ENCODE data around the gene HIVEP2. TPM values are rescaled to one million over a fixed set of nuclear protein-coding genes. Genes with fewer than 3 reads are reported as not detected.

Gene HIVEP2
- total RNA-seq, 1 experiment from 2014 or later: 14.6 TPM

DNA sequence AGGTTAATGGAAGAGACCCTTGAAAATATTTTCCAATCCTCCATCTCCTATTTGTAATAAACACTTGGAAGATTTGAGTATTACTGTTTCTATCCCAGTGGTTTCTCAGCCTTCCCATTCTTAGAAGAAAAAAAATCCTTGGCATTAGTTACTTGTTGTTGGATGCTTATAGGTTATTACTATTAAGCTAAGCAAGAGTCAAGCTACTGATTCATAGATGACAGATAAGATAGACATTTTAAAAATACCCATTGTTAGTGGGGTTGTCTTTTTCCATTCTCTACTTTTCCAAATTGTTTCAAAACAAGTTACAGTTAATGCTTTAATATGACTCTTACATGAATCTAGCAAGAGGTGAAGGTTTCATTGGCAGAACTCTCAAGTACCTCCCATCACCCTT lies 158.5 kb downstream of the HIVEP2 start:
- DNase-seq (ENCODE audit: low read depth): peak; percentile 65

DNA sequence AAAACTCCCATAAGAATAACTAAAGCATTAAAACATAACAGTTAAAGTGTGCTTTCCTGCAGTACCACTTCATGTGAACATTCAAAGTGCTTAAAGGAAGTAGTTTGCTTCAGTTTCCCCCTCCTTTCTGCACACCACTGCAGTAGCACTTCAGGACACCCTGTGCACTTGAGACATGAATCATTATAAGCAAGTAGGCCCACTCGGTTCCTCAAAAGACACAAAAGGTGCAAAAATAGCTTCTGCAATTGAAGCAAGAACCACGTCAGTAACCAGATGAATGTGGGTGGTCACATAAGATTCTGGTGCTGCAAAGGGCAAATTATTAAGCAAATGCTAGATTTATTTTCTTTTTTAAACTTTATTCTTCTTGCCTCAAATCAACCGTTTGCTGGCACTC lies 160.6 kb downstream of the HIVEP2 start:
- DNase-seq (ENCODE audit: low read depth): no peak

DNA sequence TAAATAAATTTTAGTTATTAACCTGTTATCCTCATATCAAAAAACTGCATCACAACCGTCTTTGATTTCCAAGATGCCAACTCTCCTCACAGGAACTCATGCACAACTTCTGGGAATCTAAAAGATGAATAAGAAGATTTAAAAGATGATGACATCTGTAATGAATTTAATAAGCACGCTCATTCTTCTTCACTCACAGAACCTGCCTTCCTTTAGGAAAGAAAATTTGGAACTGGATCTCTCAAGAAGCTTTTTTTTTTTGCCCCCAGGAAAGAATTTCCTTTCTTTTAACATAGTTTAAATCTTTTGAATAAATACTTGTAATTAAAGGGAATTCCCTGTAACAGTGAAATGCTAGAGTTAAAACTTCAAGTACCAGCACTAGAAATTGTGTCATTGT lies 161.5 kb downstream of the HIVEP2 start:
- no peak for DNase-seq (ENCODE audit: low read depth)

DNA sequence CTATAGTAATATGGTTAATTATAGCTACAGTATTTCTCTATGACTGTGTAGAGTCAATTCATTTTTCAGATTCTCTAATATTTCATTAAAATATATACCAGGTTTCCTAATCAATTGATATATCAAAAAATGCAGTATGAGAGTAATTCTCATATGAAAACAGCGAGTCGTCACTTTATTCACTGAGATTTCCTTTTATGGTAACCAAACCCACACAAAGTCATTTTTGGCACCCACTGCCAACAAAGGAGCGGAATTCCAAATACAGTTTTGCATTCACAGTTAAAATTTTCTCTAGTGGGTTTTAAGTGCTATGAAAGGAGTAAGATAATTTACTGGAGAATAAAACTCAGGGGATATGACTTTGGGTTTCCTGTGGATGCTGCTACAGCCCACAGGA lies 163.8 kb downstream of the HIVEP2 start:
- no peak for DNase-seq (ENCODE audit: low read depth)

DNA sequence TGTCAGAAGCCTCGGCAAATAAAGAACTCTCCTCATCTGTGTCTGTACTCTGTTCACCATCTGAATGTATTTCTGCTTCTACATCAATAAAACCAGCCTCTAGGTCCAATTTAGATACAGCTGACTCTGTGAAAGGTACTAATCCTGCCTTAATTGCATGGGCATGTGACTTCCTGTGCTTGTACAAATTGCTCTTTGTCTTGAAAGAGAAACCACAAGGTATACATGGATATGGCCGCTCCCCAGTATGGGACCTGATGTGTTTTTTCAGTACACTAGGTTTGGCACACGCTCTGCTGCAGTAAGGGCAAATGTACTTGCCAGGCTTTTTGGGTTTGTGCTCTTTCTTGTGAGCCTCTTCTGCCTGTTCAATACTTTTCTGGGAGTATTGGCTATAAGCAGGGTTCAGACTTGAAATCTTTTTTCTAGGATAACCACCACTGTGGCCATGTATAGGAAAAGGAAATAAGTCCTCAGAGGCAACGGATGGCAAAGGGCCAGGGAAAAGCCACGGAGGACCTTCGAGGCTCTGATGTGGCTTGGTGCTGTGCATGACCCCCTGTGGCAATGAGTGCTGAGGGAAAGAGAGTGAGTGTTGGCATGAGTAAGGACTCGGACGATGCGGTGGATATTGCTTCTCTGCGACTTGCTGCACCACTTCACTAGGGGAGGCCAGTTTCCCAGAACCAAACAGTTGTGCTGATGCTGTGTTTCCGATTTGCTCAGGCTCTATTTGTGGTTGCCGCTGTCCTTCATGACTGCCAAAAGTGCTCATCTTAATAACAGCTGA lies 170.9 kb downstream of the HIVEP2 start:
- DNase-seq (ENCODE audit: low read depth): no peak

DNA sequence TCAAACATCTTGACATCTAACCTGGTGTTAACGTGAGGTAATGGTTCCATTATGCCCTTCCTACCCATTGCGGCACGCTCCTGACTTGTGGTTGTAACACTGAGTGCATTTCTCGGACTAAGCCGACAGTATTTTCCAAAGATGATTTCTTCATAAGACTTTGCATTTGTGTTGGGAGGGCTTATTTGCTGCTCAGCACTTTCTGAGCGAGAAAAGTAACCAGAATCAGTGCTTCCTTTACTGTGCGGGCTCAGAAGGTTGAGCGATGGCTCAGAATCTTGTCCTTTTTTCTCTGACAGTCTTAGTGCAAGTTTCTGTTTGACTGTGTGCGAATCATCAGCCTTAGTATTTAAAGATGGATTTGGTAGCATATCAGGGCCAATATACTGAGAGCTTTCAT lies 171.7 kb downstream of the HIVEP2 start:
- DNase-seq (ENCODE audit: low read depth): no peak

DNA sequence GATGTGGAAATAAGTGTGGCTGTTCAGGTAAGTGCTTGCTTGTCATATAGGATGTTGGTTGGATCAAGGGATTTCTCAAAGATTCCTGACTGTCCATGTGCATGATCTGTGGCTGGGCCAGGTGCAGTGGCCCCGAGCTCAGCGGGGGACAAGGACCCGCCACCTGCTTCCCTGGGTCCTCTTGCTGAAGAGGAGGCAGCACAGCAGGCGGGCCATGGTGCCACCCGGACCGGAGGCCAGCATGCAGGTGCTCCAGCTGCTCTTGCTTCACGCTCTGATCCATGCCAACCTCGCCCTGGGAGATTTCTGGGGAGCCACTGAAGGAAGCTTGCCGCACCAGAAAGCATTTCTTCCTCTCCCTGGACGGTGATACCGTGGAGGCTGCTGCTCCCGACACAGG lies 173.8 kb downstream of the HIVEP2 start:
- DNase-seq (ENCODE audit: low read depth): no peak

DNA sequence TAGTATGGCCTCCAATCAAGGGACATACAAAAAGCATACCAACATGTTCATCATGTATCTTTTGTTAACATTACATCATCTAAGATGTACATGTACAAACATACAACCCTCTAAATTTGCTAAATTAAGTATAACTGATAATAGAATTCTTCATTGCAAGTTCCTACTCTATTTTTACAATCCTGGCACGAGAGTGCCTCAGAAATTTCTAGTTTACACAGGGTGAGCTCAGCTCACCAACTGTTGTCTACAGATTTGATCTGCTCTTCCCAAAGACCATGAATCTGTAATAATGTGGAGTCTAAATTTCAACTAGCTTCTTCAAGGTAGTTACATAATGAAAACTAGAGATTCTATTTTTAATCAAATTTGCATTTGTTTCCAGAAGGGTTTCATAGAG lies 179.7 kb downstream of the HIVEP2 start:
- no peak for DNase-seq (ENCODE audit: low read depth)

DNA sequence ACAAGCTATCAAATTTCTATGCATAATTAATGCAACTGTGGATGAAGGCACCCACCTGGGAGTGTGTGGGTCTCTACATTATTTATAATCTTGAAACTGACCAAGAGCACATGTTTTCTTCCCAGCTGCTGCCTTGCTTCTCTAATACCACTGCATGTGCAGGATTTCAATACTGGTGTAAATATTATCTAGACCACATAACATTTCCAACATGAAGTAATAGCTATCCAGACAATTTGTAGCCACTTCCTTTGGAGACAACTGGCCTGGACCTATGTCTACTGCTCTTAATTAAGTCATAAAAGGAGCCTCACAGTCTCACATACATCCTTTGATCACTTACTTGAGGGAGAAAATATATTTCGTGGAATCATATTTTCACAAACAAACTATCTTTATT lies 180.7 kb downstream of the HIVEP2 start:
- DNase-seq (ENCODE audit: low read depth): peak; percentile 16

DNA sequence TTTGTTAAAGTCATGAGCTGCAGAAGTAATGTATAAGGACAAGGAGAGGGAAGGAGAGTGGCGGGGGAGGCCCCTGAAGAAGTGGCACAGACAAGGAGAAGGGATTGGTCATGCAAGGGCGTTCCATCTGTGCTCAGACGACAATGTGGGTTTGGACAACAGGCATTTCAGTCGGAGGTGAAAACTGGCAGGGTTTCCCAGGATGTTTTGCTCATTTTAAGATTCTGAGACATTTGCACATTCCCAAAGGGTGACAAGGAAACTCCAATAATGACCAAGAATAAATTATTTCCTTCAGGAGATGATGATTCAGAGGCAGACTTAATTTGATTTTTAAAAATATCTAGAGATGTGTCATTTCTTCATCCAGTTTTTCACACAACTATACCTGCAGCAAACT lies 181.8 kb downstream of the HIVEP2 start:
- DNase-seq (ENCODE audit: low read depth): peak; percentile 96

DNA sequence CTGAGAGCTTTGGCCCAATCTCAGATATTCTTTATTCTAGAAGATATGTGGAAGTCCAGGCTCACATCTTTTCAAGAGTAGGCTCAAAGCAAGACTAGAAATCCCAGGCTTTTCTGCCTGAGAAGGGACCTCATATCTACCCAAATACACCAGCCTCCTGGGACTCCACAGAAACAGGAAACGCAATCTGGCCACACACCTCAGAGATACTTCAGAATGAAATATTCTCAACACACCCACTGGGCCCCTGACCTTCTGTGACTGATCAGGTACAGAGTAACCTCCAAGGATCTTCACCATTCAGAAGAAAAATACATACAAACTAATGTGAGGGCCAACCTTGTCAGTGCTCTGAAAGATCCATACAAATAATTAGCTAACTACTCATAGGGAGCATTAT lies 183.2 kb downstream of the HIVEP2 start:
- no peak for DNase-seq (ENCODE audit: low read depth)

DNA sequence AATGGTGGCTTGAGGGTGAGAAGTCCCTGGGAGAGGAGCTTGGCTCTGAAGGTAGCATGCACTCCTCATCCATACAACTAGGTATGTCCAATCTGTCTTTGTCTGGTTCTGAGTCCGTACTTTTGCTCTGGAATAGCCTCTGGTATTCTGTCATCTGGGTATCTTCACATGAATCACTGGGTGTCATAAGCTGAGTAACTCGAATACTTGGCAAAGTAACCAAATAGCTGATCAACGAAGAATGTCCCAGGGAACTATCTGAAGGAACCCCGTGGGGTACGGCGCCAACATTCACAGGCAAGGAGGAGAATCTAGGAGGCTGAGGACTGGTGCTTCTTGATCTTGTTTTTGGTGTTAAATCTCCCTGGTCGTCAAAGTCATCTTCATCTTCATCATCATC lies 184.8 kb downstream of the HIVEP2 start:
- peak; percentile 83 for DNase-seq (ENCODE audit: low read depth)

DNA sequence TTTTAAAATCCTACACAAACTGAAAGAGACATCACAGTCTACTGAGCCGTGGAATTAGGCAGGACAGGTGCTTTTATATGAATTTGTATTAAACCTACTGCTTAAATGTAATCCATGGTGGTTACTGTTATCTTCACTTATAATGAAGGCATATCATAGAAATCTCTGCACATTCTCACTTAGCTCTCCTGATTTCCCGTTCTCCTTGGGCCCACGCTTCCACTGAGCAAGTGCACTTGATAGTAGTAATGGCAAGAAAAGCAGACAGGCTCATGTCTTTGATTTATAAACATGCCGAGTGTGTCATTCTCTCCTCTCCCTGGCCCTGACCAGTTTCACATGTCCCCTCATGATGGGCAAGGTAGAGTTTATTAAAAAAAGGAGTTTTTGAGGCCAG lies 186.3 kb downstream of the HIVEP2 start:
- DNase-seq (ENCODE audit: low read depth): no peak

DNA sequence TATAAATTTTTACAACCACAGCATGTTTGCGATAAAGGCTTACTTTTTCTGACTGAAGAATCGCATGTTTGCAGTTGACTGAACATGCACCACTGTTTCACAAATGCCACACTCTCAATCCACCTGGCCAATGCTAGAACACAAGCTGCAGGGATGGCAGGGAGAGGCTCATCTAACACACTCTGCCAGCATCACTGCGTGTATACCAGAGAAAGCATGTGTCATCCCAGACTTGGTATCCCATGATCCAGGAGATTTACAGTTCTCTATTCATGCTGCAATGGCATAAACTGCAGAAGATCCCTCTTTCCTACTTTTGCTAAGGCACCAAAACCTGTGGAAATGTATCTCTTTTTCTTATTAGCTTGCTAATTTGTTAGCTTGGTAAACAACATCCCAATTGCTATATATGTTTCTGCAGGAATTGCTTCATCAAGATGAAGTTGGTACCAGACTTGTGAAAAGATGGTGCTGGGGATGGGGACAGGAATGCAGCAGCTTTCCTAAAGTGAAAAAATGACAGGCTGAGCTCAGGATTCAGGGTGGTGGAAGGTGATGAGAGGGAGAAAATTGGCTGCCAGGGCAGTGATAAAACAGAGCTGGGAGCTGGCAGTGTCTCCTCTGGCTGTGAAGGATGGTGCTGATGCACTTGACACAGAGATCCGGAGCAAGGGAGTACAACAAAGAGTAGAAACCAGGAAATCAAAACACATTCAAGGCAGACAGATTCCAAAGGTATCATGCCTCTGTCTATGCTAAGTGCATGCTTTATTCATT lies 186.9 kb downstream of the HIVEP2 start:
- no peak for DNase-seq (ENCODE audit: low read depth)

DNA sequence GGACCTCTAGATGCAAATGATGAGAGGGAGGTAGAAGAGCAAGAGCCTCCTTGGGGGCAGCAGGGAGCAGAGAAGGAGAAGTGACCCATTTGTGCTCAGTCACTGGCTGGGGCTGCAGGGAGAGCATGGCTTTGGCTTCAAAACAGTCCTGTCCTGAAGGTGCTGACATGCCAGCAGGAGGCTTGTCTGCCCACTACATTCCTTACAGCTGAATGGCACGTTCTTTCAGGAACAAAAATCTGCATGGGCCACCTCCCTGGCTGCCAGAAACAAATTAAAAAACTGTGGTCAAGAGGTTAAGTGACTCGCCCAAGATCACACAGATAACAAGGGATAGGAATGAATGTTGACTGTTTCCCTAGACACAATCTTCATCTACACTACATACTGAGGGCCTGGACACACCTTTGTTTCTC lies 188.8 kb downstream of the HIVEP2 start:
- peak; percentile 99 for DNase-seq (ENCODE audit: low read depth)

DNA sequence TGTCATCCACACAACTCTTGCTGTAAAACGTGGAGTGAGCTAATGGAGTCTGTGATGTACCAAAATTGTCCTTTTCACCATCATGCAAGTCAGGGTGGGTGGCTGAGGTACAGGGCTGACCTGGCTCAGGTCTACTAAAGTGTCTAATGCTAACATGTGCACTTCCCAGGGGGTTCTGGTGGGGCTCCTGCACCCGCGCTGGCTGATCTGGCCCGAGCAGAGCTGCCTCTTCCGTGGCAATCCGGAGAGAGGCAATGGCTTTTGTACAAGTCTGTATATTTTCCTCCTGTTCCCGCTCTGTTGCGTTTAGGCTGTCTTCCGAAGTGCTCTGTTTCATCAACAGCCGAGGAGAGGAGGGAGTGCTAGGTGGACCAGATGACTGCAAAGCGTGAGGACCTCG lies 191.8 kb downstream of the HIVEP2 start:
- no peak for DNase-seq (ENCODE audit: low read depth)

DNA sequence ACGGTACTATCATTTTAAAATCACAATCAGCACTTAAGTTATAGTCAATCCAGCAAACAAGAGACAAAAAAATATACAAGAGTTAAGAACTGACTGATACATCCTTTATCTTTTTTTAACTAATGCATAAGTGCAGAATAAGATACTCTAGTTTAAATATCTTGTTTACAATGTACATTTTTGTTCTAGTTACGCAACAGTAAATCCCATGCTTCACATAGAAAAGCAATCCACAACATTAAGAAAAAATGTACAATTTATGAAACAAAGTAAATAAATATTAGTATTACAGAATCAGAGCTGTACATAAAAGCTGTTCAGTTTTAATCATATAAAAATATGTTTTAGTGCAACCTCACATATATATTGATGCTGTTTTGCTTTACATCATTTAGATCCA lies 192.6 kb downstream of the HIVEP2 start:
- no peak for DNase-seq (ENCODE audit: low read depth)

DNA sequence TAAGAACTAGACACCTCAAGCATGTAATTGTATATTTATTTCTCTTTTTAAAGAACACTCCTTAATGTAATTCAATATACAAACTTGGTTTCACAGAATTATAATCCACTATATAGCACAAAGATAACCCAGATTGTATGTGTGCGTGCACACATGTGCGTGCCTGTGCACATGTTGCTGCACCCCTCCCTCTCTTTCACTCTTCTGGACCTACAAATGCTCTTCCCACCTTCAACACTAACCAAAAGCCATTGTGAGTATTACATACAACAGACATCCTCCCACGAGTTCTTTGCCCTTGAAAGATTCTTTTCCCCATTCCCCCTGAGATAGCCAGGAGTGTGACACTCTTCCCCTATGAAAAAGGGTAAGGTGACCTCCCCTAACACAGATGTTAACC lies 193.5 kb downstream of the HIVEP2 start:
- DNase-seq (ENCODE audit: low read depth): no peak

DNA sequence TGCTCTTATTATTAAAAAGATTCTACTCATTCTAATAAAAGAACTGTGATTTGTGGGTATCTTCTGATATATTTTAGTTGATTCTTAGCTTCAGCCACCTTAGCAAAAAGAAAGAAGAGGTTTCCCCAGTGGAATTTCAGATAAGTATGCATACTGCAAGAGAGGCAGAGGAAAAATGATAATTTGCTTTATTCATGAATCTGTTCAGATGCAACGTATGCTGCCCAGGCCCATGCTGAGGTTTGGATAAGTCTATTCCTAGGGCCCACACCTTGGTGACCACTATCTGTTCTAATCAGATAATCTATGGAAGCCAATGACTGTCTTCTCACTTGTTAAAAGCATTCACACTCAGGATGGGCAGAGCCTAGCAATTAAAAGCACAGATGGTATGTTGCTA lies 194.0 kb downstream of the HIVEP2 start:
- no peak for DNase-seq (ENCODE audit: low read depth)

DNA sequence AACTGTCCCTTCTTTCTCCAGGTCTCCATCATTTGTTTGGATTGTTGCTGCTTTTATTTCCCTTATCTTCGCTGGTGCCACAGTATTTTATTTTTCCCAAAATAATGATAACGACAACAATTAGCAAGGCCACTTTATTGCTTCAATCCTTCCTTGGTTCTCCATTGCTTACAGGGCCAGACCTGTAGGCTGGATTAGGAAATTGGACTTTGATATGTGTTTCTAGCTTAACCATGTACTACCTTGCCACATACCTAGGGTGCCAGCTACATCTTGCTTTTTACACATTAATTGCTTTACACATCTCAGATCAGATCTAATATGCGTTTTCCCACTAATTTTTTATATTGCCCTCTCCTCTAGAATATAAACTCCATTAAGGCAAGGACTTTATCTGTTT lies 195.4 kb downstream of the HIVEP2 start:
- DNase-seq (ENCODE audit: low read depth): no peak

DNA sequence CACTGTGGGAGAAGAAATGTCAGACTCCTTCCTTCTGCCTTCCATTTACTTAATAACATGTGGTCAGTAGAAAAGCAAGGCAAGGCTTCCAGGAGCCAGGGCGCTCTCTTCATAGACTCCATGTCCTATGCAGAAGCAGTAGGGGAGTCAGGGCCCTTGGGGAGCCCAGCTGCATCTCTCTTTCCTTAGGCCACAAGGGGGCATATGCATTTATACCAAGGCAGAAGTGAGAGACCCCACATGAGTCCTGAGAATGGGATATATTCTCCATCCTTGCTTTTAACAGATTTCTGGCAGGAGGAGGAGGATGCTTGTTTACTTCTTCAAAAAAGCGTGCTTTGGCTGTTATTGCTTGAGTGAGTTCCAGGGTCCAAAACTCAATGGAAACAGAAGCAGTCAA lies 198.5 kb downstream of the HIVEP2 start:
- DNase-seq (ENCODE audit: low read depth): peak; percentile 42

DNA sequence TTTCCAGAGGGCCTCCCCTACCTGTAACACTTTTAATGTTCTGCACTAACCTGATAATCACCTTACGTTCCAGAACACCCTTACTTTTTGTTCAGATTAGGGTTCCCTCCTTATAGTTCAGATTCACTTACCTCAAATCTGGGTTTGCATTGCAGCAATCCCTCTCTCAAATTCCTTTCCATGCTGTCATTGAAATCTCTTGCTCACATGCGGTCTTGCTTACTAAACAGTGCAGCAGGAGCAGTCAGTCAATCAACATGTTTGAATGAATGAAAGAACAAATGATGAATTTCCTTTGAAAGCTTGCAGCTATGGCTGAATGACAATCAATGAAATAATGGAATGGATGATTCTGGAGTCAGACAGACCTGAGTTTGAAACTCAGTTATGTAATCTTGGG lies 200.1 kb downstream of the HIVEP2 start:
- peak; percentile 68 for DNase-seq (ENCODE audit: low read depth)

DNA sequence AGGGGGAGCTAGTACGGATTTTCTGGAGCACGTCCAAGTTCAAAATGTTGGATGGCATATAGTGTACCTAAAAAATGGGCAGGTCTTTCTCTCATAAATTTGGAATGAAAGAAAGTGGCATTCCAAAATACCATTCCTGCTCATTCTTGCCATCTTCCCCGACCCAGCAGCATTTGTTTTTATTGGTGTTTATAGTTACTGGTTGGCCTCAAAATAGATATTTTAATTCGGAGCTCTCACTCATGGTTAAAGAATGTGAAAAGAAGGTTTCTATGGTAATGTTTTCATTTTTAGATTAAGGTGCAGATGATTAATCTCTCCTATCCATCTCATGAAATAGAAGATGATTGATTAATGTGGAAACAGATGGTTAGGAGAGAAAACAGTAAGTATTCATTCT lies 204.5 kb downstream of the HIVEP2 start:
- peak; percentile 84 for DNase-seq (ENCODE audit: low read depth)

All from M059J (cell line).